Gastroesophageal sphincter (tissue), 4 donors: Measurements from ENCODE around the gene PPP1R2B. TPM values are rescaled to one million over a fixed set of nuclear protein-coding genes. Genes with fewer than 3 reads are reported as not detected.

Experiments
- ATAC-seq: fragments of 150-250 bp; one replicate; pipeline ENCODE4 v1.9.1; 2016; ENCODE audit warnings: mild to moderate bottlenecking, moderate library complexity
- H3K27ac ChIP-seq, 4 donors: fragments of 200-600 bp; sonication (generic) in 3 of 4; 1 replicate in 3 of 4; 2 replicates in 1 of 4; pipeline ENCODE4 v1.5.1; 2016 to 2019
- H3K27me3 ChIP-seq: fragments of 200-600 bp; sonication (generic); one replicate; pipeline ENCODE4 v1.5.1; 2019
- H3K36me3 ChIP-seq, 2 donors: fragments of 200-600 bp; sonication (generic); one replicate each; pipeline ENCODE4 v1.5.1; 2019; ENCODE audit warnings: control low read depth in 1 of 2
- H3K4me1 ChIP-seq, 3 donors: fragments of 200-600 bp; sonication (generic); 1 replicate in 2 of 3; 2 replicates in 1 of 3; pipeline ENCODE4 v1.5.1; 2016 to 2019; ENCODE audit warnings: control low read depth in 2 of 3
- H3K4me3 ChIP-seq, 2 donors: fragments of 200-600 bp; sonication (generic); one replicate each; pipeline ENCODE4 v1.5.1; 2019; ENCODE audit warnings: mild to moderate bottlenecking in 1 of 2, moderate library complexity in 1 of 2
- H3K9me3 ChIP-seq, 3 donors: fragments of 200-600 bp; sonication (generic); one replicate each; pipeline ENCODE4 v1.5.1; 2017 to 2019; ENCODE audit warnings: control low read depth in 2 of 3
- EP300 ChIP-seq: sonication (generic); formaldehyde crosslinking; IDR thresholded peaks from one replicate; pipeline ENCODE4 v1.6.1; 2017; ENCODE audit warnings: antibody characterized with exemption, mild to moderate bottlenecking
- POLR2A ChIP-seq, 2 donors: fragments of 450-650 bp; IDR thresholded peaks; one replicate each; pipeline ENCODE4 v1.6.1; 2017; ENCODE audit warnings: antibody characterized with exemption in 2 of 2, mild to moderate bottlenecking in 2 of 2, moderate library complexity in 1 of 2
- POLR2AphosphoS5 ChIP-seq: sonication (generic); formaldehyde crosslinking; IDR thresholded peaks from one replicate; pipeline ENCODE4 v1.6.1; 2017; ENCODE audit warnings: antibody characterized with exemption
- whole genome bisulfite sequencing, 2 donors: methylation state at CpG; one replicate each; pipeline ENCODE4 v1.1.5; 2018; ENCODE audit warnings: low coverage in 1 of 2; 5-methylcytosine and 5-hydroxymethylcytosine counted together
- total RNA-seq, 4 donors: library from RNA; depleted of rRNA; stranded (reverse); fragments of >200 nt; gene quantifications; one replicate each; pipeline ENCODE4 v1.1.0, GENCODE V29; 2016
- TF ChIP-seq, protein P1 (sequence below), 4 experiments: fragments of 200-600 bp in 2 of 4; fragments of 450-650 bp in 2 of 4; sonication (generic) in 1 of 4; IDR thresholded peaks; one replicate each; pipeline ENCODE4 v1.5.1; 2017 to 2019; ENCODE audit warnings: antibody characterized with exemption in 4 of 4, mild to moderate bottlenecking in 2 of 4, moderate library complexity in 2 of 4

Gene PPP1R2B
- total RNA-seq, 4 donors from 2014 or later = 0.13 to 0.15 TPM; not detected in 2

GRCh38 chr5:156865427-156865826 is 15.3 kb downstream of the PPP1R2B start:
- Histone ChIP-seq H3K9me3 (peaks cover 0 to 3% (median 0%) of the 10 kb centered on the region in 3 donors), H3K27me3 (no peaks in the 10 kb centered on the region), H3K4me1 (no peaks in the 10 kb centered on the region), H3K36me3 (no peaks in the 10 kb centered on the region), H3K4me3 (no peak overlapping the region), H3K27ac (no peak overlapping the region)
- no peak for TF ChIP-seq POLR2AphosphoS5
- no peak for TF ChIP-seq POLR2A (IDR thresholded peaks at IDR 0.05)
- no peak for ATAC-seq

DNA sequence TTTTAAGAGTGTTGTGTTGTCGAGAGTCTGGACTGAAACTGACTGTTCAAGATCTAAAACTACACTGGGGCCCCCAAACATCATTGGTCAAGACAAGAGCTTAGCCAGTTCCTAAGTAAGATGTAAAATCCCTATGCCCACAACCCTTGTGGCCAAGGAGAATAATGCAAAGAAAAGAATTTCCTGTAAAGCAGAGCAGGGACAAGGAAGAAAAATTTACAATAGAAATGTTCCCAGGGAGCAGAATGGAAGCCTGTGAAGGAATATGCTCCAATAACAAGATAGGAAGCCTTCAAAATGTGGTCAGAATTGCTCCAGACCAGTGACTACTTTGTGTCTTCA is 20.4 kb downstream of the PPP1R2B start:
- TF ChIP-seq, protein P1, sequence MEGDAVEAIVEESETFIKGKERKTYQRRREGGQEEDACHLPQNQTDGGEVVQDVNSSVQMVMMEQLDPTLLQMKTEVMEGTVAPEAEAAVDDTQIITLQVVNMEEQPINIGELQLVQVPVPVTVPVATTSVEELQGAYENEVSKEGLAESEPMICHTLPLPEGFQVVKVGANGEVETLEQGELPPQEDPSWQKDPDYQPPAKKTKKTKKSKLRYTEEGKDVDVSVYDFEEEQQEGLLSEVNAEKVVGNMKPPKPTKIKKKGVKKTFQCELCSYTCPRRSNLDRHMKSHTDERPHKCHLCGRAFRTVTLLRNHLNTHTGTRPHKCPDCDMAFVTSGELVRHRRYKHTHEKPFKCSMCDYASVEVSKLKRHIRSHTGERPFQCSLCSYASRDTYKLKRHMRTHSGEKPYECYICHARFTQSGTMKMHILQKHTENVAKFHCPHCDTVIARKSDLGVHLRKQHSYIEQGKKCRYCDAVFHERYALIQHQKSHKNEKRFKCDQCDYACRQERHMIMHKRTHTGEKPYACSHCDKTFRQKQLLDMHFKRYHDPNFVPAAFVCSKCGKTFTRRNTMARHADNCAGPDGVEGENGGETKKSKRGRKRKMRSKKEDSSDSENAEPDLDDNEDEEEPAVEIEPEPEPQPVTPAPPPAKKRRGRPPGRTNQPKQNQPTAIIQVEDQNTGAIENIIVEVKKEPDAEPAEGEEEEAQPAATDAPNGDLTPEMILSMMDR (IDR thresholded peaks at IDR 0.05) = no peak
- TF ChIP-seq POLR2AphosphoS5 (no peak), POLR2A (IDR thresholded peaks at IDR 0.05) (no peak), EP300 (no peak)
- H3K27ac ChIP-seq = no peak overlapping the region
- no peaks in the 10 kb centered on the region for H3K4me1 ChIP-seq
- no peaks in the 10 kb centered on the region for H3K27me3 ChIP-seq
- peaks cover 0 to 13% (median 0%) of the 10 kb centered on the region in 3 donors for H3K9me3 ChIP-seq
- H3K36me3 ChIP-seq = no peaks in the 10 kb centered on the region
- ATAC-seq = no peak
- no peak overlapping the region for H3K4me3 ChIP-seq
- WGBS, 2 donors = 90% methylated on average over 1 of the region's 1 CpG; no CpG with 5 or more reads in 1 of the 2 donors

GRCh38 chr5:156871212-156871611 is 21.1 kb downstream of the PPP1R2B start:
- ATAC-seq = no peak
- WGBS, 2 donors = 83 to 100% methylated on average over 1 of the region's 1 CpG
- H3K9me3 ChIP-seq = peaks cover 0 to 13% (median 0%) of the 10 kb centered on the region in 3 donors
- H3K27me3 ChIP-seq = no peaks in the 10 kb centered on the region
- TF ChIP-seq POLR2AphosphoS5 (no peak), EP300 (no peak), POLR2A (IDR thresholded peaks at IDR 0.05) (no peak)
- TF ChIP-seq, protein P1 (IDR thresholded peaks at IDR 0.05) = no peak
- no peaks in the 10 kb centered on the region for H3K36me3 ChIP-seq
- no peaks in the 10 kb centered on the region for H3K4me1 ChIP-seq
- no peak overlapping the region for H3K27ac ChIP-seq
- H3K4me3 ChIP-seq = no peak overlapping the region

DNA sequence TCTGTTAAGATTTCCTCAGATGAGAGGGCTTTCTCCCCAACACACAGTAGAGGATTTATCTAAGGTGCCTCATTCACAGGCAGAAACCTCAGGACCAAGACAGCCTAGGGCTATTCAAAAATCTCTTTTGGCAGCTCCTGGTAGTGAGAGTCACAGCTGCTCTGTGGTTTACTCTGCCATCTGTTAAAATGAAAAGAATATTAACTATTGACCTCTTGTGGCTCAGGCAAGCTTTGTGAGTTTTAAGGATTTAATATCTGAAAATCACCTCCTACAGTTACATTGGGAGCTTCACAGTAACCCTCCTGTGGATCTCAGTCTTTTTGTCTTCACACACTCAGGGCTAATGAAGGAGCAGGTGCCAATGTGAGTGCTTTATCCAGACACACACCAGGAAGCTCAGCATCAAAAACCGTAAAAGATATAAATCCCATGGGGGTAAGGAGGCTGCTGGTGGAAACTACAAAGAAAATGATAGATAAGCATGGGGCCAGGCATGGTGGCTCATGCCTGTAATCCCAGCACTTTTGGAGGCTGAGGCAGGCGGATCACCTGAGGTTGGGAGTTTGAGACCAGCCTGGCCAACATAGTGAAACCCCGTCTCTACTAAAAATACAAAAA is 29.7 kb downstream of the PPP1R2B start:
- 73 to 80% methylated on average over 1 to 2 of the region's 3 CpGs for WGBS, 2 donors
- no peaks in the 10 kb centered on the region for H3K27me3 ChIP-seq
- no peaks in the 10 kb centered on the region for H3K9me3 ChIP-seq
- no peak for ATAC-seq
- H3K27ac ChIP-seq = no peak overlapping the region
- no peaks in the 10 kb centered on the region for H3K4me1 ChIP-seq
- H3K36me3 ChIP-seq = no peaks in the 10 kb centered on the region
- no peak overlapping the region for H3K4me3 ChIP-seq
- TF ChIP-seq POLR2A (IDR thresholded peaks at IDR 0.05) (no peak), EP300 (no peak)

- ATAC-seq = no peak
- no peaks in the 10 kb centered on the region for H3K27me3 ChIP-seq
- 90% methylated on average over 2 of the region's 3 CpGs; no CpG with 5 or more reads in 1 of the 2 donors for WGBS, 2 donors
These were observed 33.3 kb downstream of the PPP1R2B start for GRCh38 chr5:156883316-156883875.

More at GRCh38 chr5:156883316-156883875, 33.3 kb downstream of the PPP1R2B start:
- H3K27ac ChIP-seq = no peak overlapping the region
- H3K4me3 ChIP-seq = no peak overlapping the region
- no peaks in the 10 kb centered on the region for H3K4me1 ChIP-seq
- no peaks in the 10 kb centered on the region for H3K36me3 ChIP-seq
- TF ChIP-seq POLR2AphosphoS5 = no peak
- TF ChIP-seq, protein P1 (IDR thresholded peaks at IDR 0.05) = no peak
- TF ChIP-seq EP300 = no peak
- TF ChIP-seq POLR2A (IDR thresholded peaks at IDR 0.05) = no peak
- H3K9me3 ChIP-seq = no peaks in the 10 kb centered on the region
